ENCODE results near the gene FBXW11.

Gene FBXW11

GRCh38 chr5:171840711-171841522 lies 165.5 kb downstream of the FBXW11 start:
- DNase-seq (ENCODE audit: low spot score), result no peak

- DNase-seq (ENCODE audit: low spot score), result peak; percentile 26
Observed at GRCh38 chr5:171840066-171840465, 166.4 kb downstream of the FBXW11 start.

- no peak for DNase-seq (ENCODE audit: low spot score)
Observed at GRCh38 chr5:171839112-171839511, 167.3 kb downstream of the FBXW11 start.

GRCh38 chr5:171838066-171838465 lies 168.4 kb downstream of the FBXW11 start:
- no peak for DNase-seq (ENCODE audit: low spot score)

GRCh38 chr5:171837522-171837921 lies 168.9 kb downstream of the FBXW11 start:
- no peak for DNase-seq (ENCODE audit: low spot score)

- no peak for DNase-seq (ENCODE audit: low spot score)
Observed at GRCh38 chr5:171835066-171835465, 171.4 kb downstream of the FBXW11 start.

- DNase-seq (ENCODE audit: low spot score), result no peak
Observed at GRCh38 chr5:171834461-171834860, 172.0 kb downstream of the FBXW11 start.

- no peak for DNase-seq (ENCODE audit: low spot score)
Observed at GRCh38 chr5:171832775-171833174, 173.7 kb downstream of the FBXW11 start.

- no peak for DNase-seq (ENCODE audit: low spot score)
Observed at GRCh38 chr5:171830686-171831085, 175.8 kb downstream of the FBXW11 start.

GRCh38 chr5:171827162-171827561 lies 179.3 kb downstream of the FBXW11 start:
- DNase-seq (ENCODE audit: low spot score), result no peak

GRCh38 chr5:171826132-171826531 lies 180.3 kb downstream of the FBXW11 start:
- DNase-seq (ENCODE audit: low spot score), result no peak

GRCh38 chr5:171825051-171825450 lies 181.4 kb downstream of the FBXW11 start:
- DNase-seq (ENCODE audit: low spot score), result no peak

GRCh38 chr5:171823269-171823668 lies 183.2 kb downstream of the FBXW11 start:
- no peak for DNase-seq (ENCODE audit: low spot score)

GRCh38 chr5:171821286-171821685 lies 185.2 kb downstream of the FBXW11 start:
- no peak for DNase-seq (ENCODE audit: low spot score)

GRCh38 chr5:171820561-171820960 lies 185.9 kb downstream of the FBXW11 start:
- DNase-seq (ENCODE audit: low spot score), result no peak

- no peak for DNase-seq (ENCODE audit: low spot score)
Observed at GRCh38 chr5:171816666-171817065, 189.8 kb downstream of the FBXW11 start.

GRCh38 chr5:171813813-171814490 lies 192.5 kb downstream of the FBXW11 start:
- DNase-seq (ENCODE audit: low spot score), result no peak

GRCh38 chr5:171813270-171813669 lies 193.2 kb downstream of the FBXW11 start:
- DNase-seq (ENCODE audit: low spot score), result no peak
